WI38 (cell line): ENCODE results near the gene SLC38A7.
A peak's percentile ranks its signal among the peaks of the same experiment; 100 is the strongest.
"Not testable (repeated sequence)": the region's sequence is repeated elsewhere in the genome, so short reads cannot be mapped to it uniquely, and the experiment has no call there.

ENCODE experiments used
- H3K4me3 ChIP-seq: 2 replicates; pipeline ENCODE4 v1.5.1; 2011; ENCODE audit warnings: low read depth, mild to moderate bottlenecking, control low read depth, low read length
- TF ChIP-seq, protein P1 (sequence below): IDR thresholded peaks from 2 replicates; pipeline ENCODE4 v1.5.1; 2012; ENCODE audit warnings: low read depth, mild to moderate bottlenecking, control low read depth, low read length

Gene SLC38A7

DNA sequence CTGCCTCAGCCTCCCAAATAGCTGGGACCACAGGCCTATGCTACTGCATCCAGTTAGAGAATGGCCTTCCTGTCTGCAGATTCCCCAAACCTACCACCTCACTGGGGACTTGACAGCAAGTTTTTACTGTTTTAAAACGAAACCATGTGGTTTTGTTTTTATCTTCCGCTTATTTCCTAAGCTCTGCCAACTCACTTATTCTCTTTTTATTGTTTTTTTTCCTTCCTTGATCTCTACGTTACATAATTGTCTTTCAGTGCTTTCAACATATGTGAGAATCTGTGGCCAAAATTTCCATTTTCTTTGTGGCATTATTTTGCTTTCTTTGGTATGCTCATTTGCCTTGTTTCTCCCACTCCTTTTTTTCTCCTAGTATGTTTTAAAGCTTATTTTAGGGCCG, 14.6 kb upstream of the SLC38A7 start:
- H3K4me3 ChIP-seq = no peak overlapping the region
- TF ChIP-seq, protein P1, sequence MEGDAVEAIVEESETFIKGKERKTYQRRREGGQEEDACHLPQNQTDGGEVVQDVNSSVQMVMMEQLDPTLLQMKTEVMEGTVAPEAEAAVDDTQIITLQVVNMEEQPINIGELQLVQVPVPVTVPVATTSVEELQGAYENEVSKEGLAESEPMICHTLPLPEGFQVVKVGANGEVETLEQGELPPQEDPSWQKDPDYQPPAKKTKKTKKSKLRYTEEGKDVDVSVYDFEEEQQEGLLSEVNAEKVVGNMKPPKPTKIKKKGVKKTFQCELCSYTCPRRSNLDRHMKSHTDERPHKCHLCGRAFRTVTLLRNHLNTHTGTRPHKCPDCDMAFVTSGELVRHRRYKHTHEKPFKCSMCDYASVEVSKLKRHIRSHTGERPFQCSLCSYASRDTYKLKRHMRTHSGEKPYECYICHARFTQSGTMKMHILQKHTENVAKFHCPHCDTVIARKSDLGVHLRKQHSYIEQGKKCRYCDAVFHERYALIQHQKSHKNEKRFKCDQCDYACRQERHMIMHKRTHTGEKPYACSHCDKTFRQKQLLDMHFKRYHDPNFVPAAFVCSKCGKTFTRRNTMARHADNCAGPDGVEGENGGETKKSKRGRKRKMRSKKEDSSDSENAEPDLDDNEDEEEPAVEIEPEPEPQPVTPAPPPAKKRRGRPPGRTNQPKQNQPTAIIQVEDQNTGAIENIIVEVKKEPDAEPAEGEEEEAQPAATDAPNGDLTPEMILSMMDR = no peak

GRCh38 chr16:58695368-58695767, 10.8 kb upstream of the SLC38A7 start:
- TF ChIP-seq, protein P1 = no peak

GRCh38 chr16:58692450-58692849, 7.9 kb upstream of the SLC38A7 start:
- H3K4me3 ChIP-seq = no peak overlapping the region
- TF ChIP-seq, protein P1 = no peak

More at GRCh38 chr16:58695368-58695767, 10.8 kb upstream of the SLC38A7 start:
- H3K4me3 ChIP-seq = no peak overlapping the region

- not testable (repeated sequence) for H3K4me3 ChIP-seq
Measured at GRCh38 chr16:58686985-58687706, 2.6 kb upstream of the SLC38A7 start.

GRCh38 chr16:58685084-58685449, 497 bp upstream of the SLC38A7 start:
- H3K4me3 ChIP-seq = no peak overlapping the region; the same call in 1 of the 2 replicates
- TF ChIP-seq, protein P1 = no peak

GRCh38 chr16:58684001-58684353, 593 bp downstream of the SLC38A7 start:
- TF ChIP-seq, protein P1 = no peak
- H3K4me3 ChIP-seq = peak overlapping the region; percentile 99

GRCh38 chr16:58679763-58680162, 4.8 kb downstream of the SLC38A7 start:
- H3K4me3 ChIP-seq = no peak overlapping the region
- TF ChIP-seq, protein P1 = no peak

DNA sequence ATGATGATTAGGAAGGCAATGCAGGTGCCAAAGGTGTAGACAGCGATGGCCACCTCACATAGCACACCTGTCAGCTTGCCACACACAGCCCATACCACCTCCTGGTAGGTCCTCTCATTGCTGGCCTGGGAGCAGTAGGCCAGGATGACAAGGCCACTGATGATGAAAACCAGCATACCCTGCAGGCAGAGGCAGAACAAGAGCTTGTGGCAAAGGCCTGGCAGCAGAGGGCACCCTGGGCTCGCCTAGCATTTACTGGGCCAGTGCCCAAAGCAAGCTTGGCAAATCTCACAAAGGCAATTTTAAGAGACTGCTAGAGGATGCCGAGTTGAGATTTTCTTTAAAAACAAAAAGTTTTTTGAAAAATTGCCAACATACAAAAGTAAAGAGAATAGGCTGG, 5.9 kb downstream of the SLC38A7 start:
- no peak overlapping the region for H3K4me3 ChIP-seq
- TF ChIP-seq, protein P1 = no peak
